Body of pancreas (tissue), 4 donors: ENCODE data around the gene ADGRF1.

ENCODE experiments used
- POLR2A ChIP-seq, 3 donors: fragments of 450-650 bp; IDR thresholded peaks; one replicate each; pipeline ENCODE4 v1.6.1; 2016; ENCODE audit warnings: antibody characterized with exemption in 3 of 3, mild to moderate bottlenecking in 2 of 3
- TF ChIP-seq, protein P1 (sequence below), 7 experiments: fragments of 450-650 bp in 4 of 7; fragments of 200-600 bp in 3 of 7; sonication (generic) in 3 of 7; IDR thresholded peaks; one replicate each; pipeline ENCODE4 v1.5.1; 2016 to 2019; ENCODE audit warnings: antibody characterized with exemption in 7 of 7

- TF ChIP-seq, protein P1, sequence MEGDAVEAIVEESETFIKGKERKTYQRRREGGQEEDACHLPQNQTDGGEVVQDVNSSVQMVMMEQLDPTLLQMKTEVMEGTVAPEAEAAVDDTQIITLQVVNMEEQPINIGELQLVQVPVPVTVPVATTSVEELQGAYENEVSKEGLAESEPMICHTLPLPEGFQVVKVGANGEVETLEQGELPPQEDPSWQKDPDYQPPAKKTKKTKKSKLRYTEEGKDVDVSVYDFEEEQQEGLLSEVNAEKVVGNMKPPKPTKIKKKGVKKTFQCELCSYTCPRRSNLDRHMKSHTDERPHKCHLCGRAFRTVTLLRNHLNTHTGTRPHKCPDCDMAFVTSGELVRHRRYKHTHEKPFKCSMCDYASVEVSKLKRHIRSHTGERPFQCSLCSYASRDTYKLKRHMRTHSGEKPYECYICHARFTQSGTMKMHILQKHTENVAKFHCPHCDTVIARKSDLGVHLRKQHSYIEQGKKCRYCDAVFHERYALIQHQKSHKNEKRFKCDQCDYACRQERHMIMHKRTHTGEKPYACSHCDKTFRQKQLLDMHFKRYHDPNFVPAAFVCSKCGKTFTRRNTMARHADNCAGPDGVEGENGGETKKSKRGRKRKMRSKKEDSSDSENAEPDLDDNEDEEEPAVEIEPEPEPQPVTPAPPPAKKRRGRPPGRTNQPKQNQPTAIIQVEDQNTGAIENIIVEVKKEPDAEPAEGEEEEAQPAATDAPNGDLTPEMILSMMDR (IDR thresholded peaks at IDR 0.05), result no peak
- TF ChIP-seq POLR2A (IDR thresholded peaks at IDR 0.05), result no peak
These were observed 78.5 kb downstream of the ADGRF1 start for GRCh38 chr6:46963626-46964025.
